Right lobe of liver (tissue), 4 donors: ENCODE measurements around the gene TMEM266.

Source experiments
- CTCF ChIP-seq, 4 donors: fragments of 200-600 bp in 3 of 4; fragments of 450-650 bp in 1 of 4; IDR thresholded peaks; one replicate each; pipeline versions ENCODE4 v1.5.1 to v1.8.0; 2016 to 2022; ENCODE audit warnings: antibody characterized with exemption in 4 of 4, mild to moderate bottlenecking in 2 of 4
- POLR2A ChIP-seq: fragments of 450-650 bp; IDR thresholded peaks from one replicate; pipeline ENCODE4 v1.6.1; 2017; ENCODE audit warnings: antibody characterized with exemption, mild to moderate bottlenecking
- donor health status: DM: no; HTN: no; CAD: no.
- donor health status: DM: no; HTN: no; CAD: no.
- donor health status: DM: no; HTN: yes; CAD: no.

GRCh38 chr15:76073554-76073953, 13.8 kb downstream of the TMEM266 start:
- TF ChIP-seq POLR2A (no peak), CTCF (IDR thresholded peaks at IDR 0.05) (no peak)
